ENCODE data around the gene ATP10B. TPM values are rescaled to one million over a fixed set of nuclear protein-coding genes. Genes with fewer than 3 reads are reported as not detected.

ATP10B gene
- polyA plus RNA-seq, 3 donors = not detected

- no peak for TF ChIP-seq CTCF (IDR thresholded peaks at IDR 0.05)
- Histone ChIP-seq H3K27me3 (ENCODE audit: control insufficient read depth in 2 of 2, insufficient read depth in 2 of 2, low read length in 2 of 2) (no peaks in the 10 kb centered on the region), H3K36me3 (replicated peaks in 1 of 2; ENCODE audit: control insufficient read depth in 1 of 2, insufficient read depth in 2 of 2, low read length in 2 of 2) (no peaks in the 10 kb centered on the region), H3K4me1 (ENCODE audit: control insufficient read depth in 1 of 2, insufficient read depth in 2 of 2, low read length in 2 of 2) (no peaks in the 10 kb centered on the region), H3K27ac (ENCODE audit: low read depth in 1 of 2, low read length in 2 of 2) (no peak overlapping the region), H3K9me3 (replicated peaks in 1 of 2; ENCODE audit: control insufficient read depth in 1 of 2, insufficient read depth in 1 of 2, low read length in 2 of 2) (no peaks in the 10 kb centered on the region), H3K4me3 (replicated peaks in 1 of 3; ENCODE audit: low read depth in 2 of 3, low read length in 3 of 3) (no peak overlapping the region), H3K4me2 (replicated peaks; ENCODE audit: extremely low read depth, low read length, poor library complexity, severe bottlenecking) (no peak overlapping the region), H4K20me1 (ENCODE audit: insufficient read depth, low read length) (no peaks in the 10 kb centered on the region), H3K9ac (ENCODE audit: insufficient read depth, low read length, poor library complexity, severe bottlenecking) (no peak overlapping the region), H3K79me2 (ENCODE audit: insufficient read depth, low read length) (no peaks in the 10 kb centered on the region), H2AFZ (ENCODE audit: insufficient read depth, low read depth, low read length, poor library complexity, severe bottlenecking) (no peak overlapping the region)
- Mint-ChIP-seq H3K4me3 (no peak overlapping the region), H3K4me1 (no peaks in the 10 kb centered on the region), H3K27ac (peak overlapping the region in 1 of 7 donors; percentile 9), H3K27me3 (ENCODE audit: low read depth in 3 of 3) (peaks cover 0 to 5% (median 5%) of the 10 kb centered on the region in 3 donors), H3K9me3 (peaks cover 0 to 5% (median 2%) of the 10 kb centered on the region in 7 donors), H3K36me3 (no peaks in the 10 kb centered on the region)
- peak in 1 of 3 donors; percentile 33 for DNase-seq
- intact Hi-C loops (cut with micrococcal nuclease) = no loop called here
- 90% methylated on average over 3 of the region's 5 CpGs for WGBS (ENCODE audit: insufficient coverage)
Measured at GRCh38 chr5:160627921-160628618, 223.9 kb downstream of the ATP10B start.

- Histone ChIP-seq H3K4me2 (replicated peaks; ENCODE audit: extremely low read depth, low read length, poor library complexity, severe bottlenecking) (no peak overlapping the region), H2AFZ (ENCODE audit: insufficient read depth, low read depth, low read length, poor library complexity, severe bottlenecking) (no peak overlapping the region), H3K27me3 (ENCODE audit: control insufficient read depth in 2 of 2, insufficient read depth in 2 of 2, low read length in 2 of 2) (no peaks in the 10 kb centered on the region), H3K27ac (ENCODE audit: low read depth in 1 of 2, low read length in 2 of 2) (no peak overlapping the region), H4K20me1 (ENCODE audit: insufficient read depth, low read length) (no peaks in the 10 kb centered on the region), H3K4me1 (ENCODE audit: control insufficient read depth in 1 of 2, insufficient read depth in 2 of 2, low read length in 2 of 2) (no peaks in the 10 kb centered on the region), H3K79me2 (ENCODE audit: insufficient read depth, low read length) (no peaks in the 10 kb centered on the region), H3K36me3 (replicated peaks in 1 of 2; ENCODE audit: control insufficient read depth in 1 of 2, insufficient read depth in 2 of 2, low read length in 2 of 2) (no peaks in the 10 kb centered on the region), H3K9ac (ENCODE audit: insufficient read depth, low read length, poor library complexity, severe bottlenecking) (no peak overlapping the region), H3K4me3 (replicated peaks in 1 of 3; ENCODE audit: low read depth in 2 of 3, low read length in 3 of 3) (no peak overlapping the region), H3K9me3 (replicated peaks in 1 of 2; ENCODE audit: control insufficient read depth in 1 of 2, insufficient read depth in 1 of 2, low read length in 2 of 2) (no peaks in the 10 kb centered on the region)
- TF ChIP-seq CTCF (IDR thresholded peaks at IDR 0.05) = no peak
- peaks cover 0 to 5% (median 0%) of the 10 kb centered on the region in 7 donors for H3K9me3 Mint-ChIP-seq
- H3K4me1 Mint-ChIP-seq = no peaks in the 10 kb centered on the region
- intact Hi-C loops (cut with micrococcal nuclease) = no loop called here
- WGBS (ENCODE audit: insufficient coverage) = 100% methylated on average over 4 of the region's 7 CpGs
- H3K36me3 Mint-ChIP-seq = no peaks in the 10 kb centered on the region
- H3K27me3 Mint-ChIP-seq (ENCODE audit: low read depth in 3 of 3) = peaks cover 0 to 6% (median 5%) of the 10 kb centered on the region in 3 donors
- H3K4me3 Mint-ChIP-seq = no peak overlapping the region
- no peak overlapping the region for H3K27ac Mint-ChIP-seq
- DNase-seq = no peak
Measured at GRCh38 chr5:160626322-160626721, 225.7 kb downstream of the ATP10B start.

All from CD14-positive monocyte (primary cell).